Lung (tissue), 12 donors: Measurements from ENCODE around the gene INKA2. TPM values are rescaled to one million over a fixed set of nuclear protein-coding genes. Genes with fewer than 3 reads are reported as not detected.
A peak's percentile ranks its signal among the peaks of the same experiment; 100 is the strongest.

Source experiments
- ATAC-seq: fragments of 200-7000 bp; cut with Tn5 transposase; one replicate; pipeline ENCODE4 v1.9.1; 2020; ENCODE audit warnings: moderate number of reproducible peaks; ENCODE audit not compliant: insufficient read depth, low FRiP score
- DNase-seq, 3 donors: peaks; one replicate each; pipeline ENCODE4 v3.0.0-alpha.2; 2013 to 2017
- H3K27ac ChIP-seq, 2 donors: one replicate each; pipeline ENCODE4 v1.5.1; 2013; ENCODE audit warnings: mild to moderate bottlenecking in 2 of 2, moderate library complexity in 2 of 2, control low read depth in 1 of 2, inconsistent platforms in 1 of 2, low read depth in 1 of 2, low read length in 1 of 2
- H3K27me3 ChIP-seq, 3 donors: one replicate each; pipeline ENCODE4 v1.5.1; 2013; ENCODE audit warnings: low read length in 2 of 3; ENCODE audit not compliant: control insufficient read depth in 3 of 3, insufficient read depth in 3 of 3
- H3K36me3 ChIP-seq, 4 donors: one replicate each; pipeline ENCODE4 v1.5.1; 2013; ENCODE audit warnings: low read length in 4 of 4, mild to moderate bottlenecking in 1 of 4, moderate library complexity in 1 of 4; ENCODE audit not compliant: control insufficient read depth in 4 of 4, insufficient read depth in 4 of 4
- H3K4me1 ChIP-seq, 5 donors: one replicate each; pipeline ENCODE4 v1.5.1; 2013; ENCODE audit warnings: low read length in 5 of 5, mild to moderate bottlenecking in 2 of 5, moderate library complexity in 1 of 5; ENCODE audit not compliant: control insufficient read depth in 5 of 5, insufficient read depth in 5 of 5
- H3K4me3 ChIP-seq: one replicate; pipeline ENCODE4 v1.5.1; 2013; ENCODE audit warnings: mild to moderate bottlenecking, control low read depth, moderate library complexity
- H3K9ac ChIP-seq, 2 donors: one replicate each; pipeline ENCODE4 v1.5.1; 2013; ENCODE audit warnings: low read length in 2 of 2, control low read depth in 1 of 2; ENCODE audit not compliant: insufficient read depth in 1 of 2
- H3K9me3 ChIP-seq, 4 donors: one replicate each; pipeline ENCODE4 v1.5.1; 2013; ENCODE audit warnings: low read length in 3 of 4, mild to moderate bottlenecking in 1 of 4, moderate library complexity in 1 of 4; ENCODE audit not compliant: control insufficient read depth in 4 of 4, insufficient read depth in 3 of 4
- CTCF ChIP-seq: IDR thresholded peaks from 2 replicates; pipeline ENCODE4 v1.5.1; 2012; ENCODE audit warnings: mild to moderate bottlenecking; ENCODE audit errors: control extremely low read depth, extremely low read depth
- WGBS, 2 donors: extraction: QIAGEN DNeasy Blood & Tissue Kit; methylation state at CpG; one replicate each; pipeline ENCODE4 v1.1.7; 2013; 5-methylcytosine and 5-hydroxymethylcytosine counted together
- polyA plus RNA-seq, 2 donors: library from polyadenylated mRNA; stranded (reverse); fragments of 200-250 nt; gene quantifications; one replicate each; pipeline ENCODE4 v1.2.1, GENCODE V29; 2013
- total RNA-seq, 2 donors: library from RNA; depleted of rRNA in 1 of 2; stranded (reverse); fragments of >200 nt in 1 of 2; gene quantifications; one replicate each; pipeline ENCODE4 v1.2.1, GENCODE V29; 2014 to 2021
- donor health status: control.
- donor health status: control.
- donor health status: Bipolar disorder and iron deficiency.
- donor health status: healthy.
- donor health status: DM: yes; HTN: yes; CAD: no.

The INKA2 gene
- total and polyA plus RNA-seq, 4 donors = 2.3 to 12.5 (median 4.4) TPM

DNA sequence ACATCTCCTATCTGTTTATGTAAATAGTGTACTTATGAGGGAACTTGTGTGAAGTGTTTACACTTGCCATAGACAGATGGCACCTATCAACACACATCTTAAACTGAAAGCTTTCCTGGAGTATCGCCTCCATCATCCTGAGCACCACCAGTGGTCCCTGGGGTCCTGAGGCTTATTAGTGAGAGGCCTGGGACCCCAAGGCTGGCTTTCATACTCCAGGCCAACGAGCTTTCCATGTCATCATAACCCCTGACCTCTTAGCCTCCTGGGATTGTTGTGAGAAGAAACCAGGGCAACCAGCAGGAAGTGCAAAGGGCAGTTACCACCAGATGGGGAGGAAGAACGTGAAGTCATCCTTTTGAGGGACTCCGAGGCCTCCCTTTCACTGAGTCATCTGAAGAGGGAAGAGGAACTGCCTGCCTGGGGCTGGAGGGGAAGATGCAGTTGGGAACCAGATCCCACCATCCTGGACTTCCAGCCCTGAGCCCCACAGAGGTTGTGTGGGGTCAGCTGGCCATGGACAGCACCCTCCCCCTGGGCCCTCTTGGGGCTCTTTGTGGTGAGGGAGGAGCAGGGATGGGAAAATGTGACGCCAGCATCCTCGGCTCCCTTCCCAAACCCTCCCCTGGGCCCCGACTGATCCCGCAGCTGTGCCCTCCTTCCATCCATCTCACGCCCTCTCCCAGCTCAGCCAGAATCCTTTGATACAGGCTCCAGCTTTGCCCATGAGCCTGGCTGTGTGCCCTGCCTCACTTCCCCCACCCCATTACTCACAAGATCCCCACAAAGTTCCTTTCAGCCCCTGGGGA is 5.8 kb downstream of the INKA2 start:
- Histone ChIP-seq H3K27me3 (peaks cover 0 to 8% (median 0%) of the 10 kb centered on the region in 3 donors), H3K9ac (no peak overlapping the region), H3K36me3 (no peaks in the 10 kb centered on the region), H3K27ac (peak overlapping the region; percentile 37 to 77), H3K9me3 (no peaks in the 10 kb centered on the region), H3K4me1 (peaks cover 24 to 69% (median 27%) of the 10 kb centered on the region in 5 donors), H3K4me3 (no peak overlapping the region)
- DNase-seq (peak; percentile 67 to 74 (median 72)), ATAC-seq (peak; percentile 81)
- WGBS, 2 donors = 42 to 47% methylated on average over 7 to 9 of the region's 9 CpGs
- TF ChIP-seq CTCF = no peak

- DNase-seq = no peak
- H3K9ac ChIP-seq = no peak overlapping the region
- H3K36me3 ChIP-seq = no peaks in the 10 kb centered on the region
- H3K4me3 ChIP-seq = no peak overlapping the region
- peak overlapping the region; percentile 37 to 77 for H3K27ac ChIP-seq
- no peak for TF ChIP-seq CTCF
- WGBS, 2 donors = 92 to 95% methylated on average over 7 of the region's 7 CpGs
- H3K27me3 ChIP-seq = peaks cover 0 to 6% (median 0%) of the 10 kb centered on the region in 3 donors
- peaks cover 20 to 62% (median 24%) of the 10 kb centered on the region in 5 donors for H3K4me1 ChIP-seq
- no peak for ATAC-seq
- H3K9me3 ChIP-seq = no peaks in the 10 kb centered on the region
Measured at GRCh38 chr1:111732718-111733117, 6.5 kb downstream of the INKA2 start.

GRCh38 chr1:111731956-111732355 is 7.2 kb downstream of the INKA2 start:
- H3K27ac ChIP-seq = no peak overlapping the region

More at GRCh38 chr1:111731956-111732355, 7.2 kb downstream of the INKA2 start:
- ATAC-seq = no peak
- peaks cover 18 to 55% (median 24%) of the 10 kb centered on the region in 5 donors for H3K4me1 ChIP-seq
- 81 to 84% methylated on average over 6 of the region's 6 CpGs for WGBS, 2 donors
- H3K9me3 ChIP-seq = no peaks in the 10 kb centered on the region
- H3K36me3 ChIP-seq = peaks cover 0 to 2% (median 0%) of the 10 kb centered on the region in 4 donors
- TF ChIP-seq CTCF = no peak
- no peaks in the 10 kb centered on the region for H3K27me3 ChIP-seq
- H3K9ac ChIP-seq = no peak overlapping the region
- no peak overlapping the region for H3K4me3 ChIP-seq
- no peak for DNase-seq
